ENCODE data around the gene AKT3.

The AKT3 gene

DNA sequence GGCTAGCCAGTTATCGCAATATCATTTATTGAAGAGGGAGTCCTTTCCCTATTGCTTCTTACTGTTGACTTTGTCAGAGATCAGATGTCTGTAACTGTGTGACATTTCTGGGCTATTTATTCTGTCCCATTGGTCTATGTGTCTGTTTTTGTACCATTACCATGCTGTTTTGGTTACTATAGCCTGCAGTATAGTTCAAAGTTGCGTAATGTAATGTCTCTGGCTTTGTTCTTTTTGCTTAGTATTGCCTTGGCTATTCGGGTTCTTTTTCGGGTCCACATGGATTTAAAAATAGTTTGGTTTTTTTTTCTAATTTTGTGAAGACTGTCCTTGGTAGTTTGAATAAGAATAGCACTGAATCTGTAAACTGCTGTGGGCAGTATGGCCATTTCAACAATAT is 320.5 kb downstream of the AKT3 start:
- no peak overlapping the region for H3K4me3 ChIP-seq (ENCODE audit: low read length)
- H3K4me1 ChIP-seq (ENCODE audit: control insufficient read depth, insufficient read depth, low read length), result no peaks in the 10 kb centered on the region
- H3K36me3 ChIP-seq (ENCODE audit: control insufficient read depth, insufficient read depth, low read length), result no peaks in the 10 kb centered on the region
- no peaks in the 10 kb centered on the region for H3K27me3 ChIP-seq (ENCODE audit: control insufficient read depth, insufficient read depth, low read length)
- no peaks in the 10 kb centered on the region for H3K9me3 ChIP-seq (ENCODE audit: control insufficient read depth, low read length)
- no peak overlapping the region for H3K9ac ChIP-seq (ENCODE audit: low read length)

GRCh38 chr1:243528459-243529121 is 321.5 kb downstream of the AKT3 start:
- no peaks in the 10 kb centered on the region for H3K36me3 ChIP-seq (ENCODE audit: control insufficient read depth, insufficient read depth, low read length)
- H3K4me1 ChIP-seq (ENCODE audit: control insufficient read depth, insufficient read depth, low read length), result no peaks in the 10 kb centered on the region
- H3K9me3 ChIP-seq (ENCODE audit: control insufficient read depth, low read length), result no peaks in the 10 kb centered on the region
- H3K4me3 ChIP-seq (ENCODE audit: low read length), result no peak overlapping the region
- H3K9ac ChIP-seq (ENCODE audit: low read length), result no peak overlapping the region
- H3K27me3 ChIP-seq (ENCODE audit: control insufficient read depth, insufficient read depth, low read length), result no peaks in the 10 kb centered on the region

DNA sequence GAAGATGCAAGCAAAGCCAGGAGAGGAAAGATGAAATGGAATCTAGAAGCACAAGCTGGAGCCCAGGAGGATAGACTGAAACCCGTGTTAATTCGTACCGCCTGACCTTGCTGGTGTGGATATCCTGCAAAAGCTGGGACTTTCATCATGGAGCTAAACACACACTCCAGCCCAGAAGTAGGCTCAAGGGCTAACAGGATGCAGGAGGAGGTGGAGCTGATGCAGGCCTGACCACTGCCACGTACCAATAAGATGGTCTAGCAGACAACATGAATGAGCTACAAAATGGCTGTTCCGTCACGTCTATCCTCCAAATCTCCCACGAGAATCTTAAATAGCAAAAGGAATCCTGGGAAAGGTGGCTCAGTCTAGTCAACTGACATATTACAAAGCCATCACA is 323.9 kb downstream of the AKT3 start:
- Histone ChIP-seq H3K9ac (ENCODE audit: low read length) (no peak overlapping the region), H3K36me3 (ENCODE audit: control insufficient read depth, insufficient read depth, low read length) (no peaks in the 10 kb centered on the region), H3K9me3 (ENCODE audit: control insufficient read depth, low read length) (no peaks in the 10 kb centered on the region), H3K4me3 (ENCODE audit: low read length) (no peak overlapping the region), H3K27me3 (ENCODE audit: control insufficient read depth, insufficient read depth, low read length) (no peaks in the 10 kb centered on the region), H3K4me1 (ENCODE audit: control insufficient read depth, insufficient read depth, low read length) (no peaks in the 10 kb centered on the region)

DNA sequence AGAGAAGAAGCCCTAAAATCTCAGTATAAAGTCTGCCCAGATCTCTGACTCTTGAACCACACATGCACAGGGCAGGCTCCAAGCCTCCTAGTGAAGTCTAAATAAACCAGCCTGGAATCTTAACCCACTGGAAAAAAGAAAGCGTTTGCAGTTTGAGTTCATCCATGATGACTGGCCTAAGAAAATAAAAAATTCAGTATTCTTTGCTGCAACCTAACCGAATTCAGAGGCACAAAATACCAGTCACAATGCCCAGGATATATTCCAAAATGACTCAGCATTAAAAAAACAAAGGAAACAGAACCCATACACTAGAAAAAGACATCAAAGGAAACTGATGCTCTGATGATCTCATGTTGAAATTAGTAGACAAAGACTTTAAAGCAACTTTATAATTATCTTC is 325.0 kb downstream of the AKT3 start:
- Histone ChIP-seq H3K4me3 (ENCODE audit: low read length) (no peak overlapping the region), H3K4me1 (ENCODE audit: control insufficient read depth, insufficient read depth, low read length) (no peaks in the 10 kb centered on the region), H3K27me3 (ENCODE audit: control insufficient read depth, insufficient read depth, low read length) (no peaks in the 10 kb centered on the region), H3K9ac (ENCODE audit: low read length) (no peak overlapping the region), H3K9me3 (ENCODE audit: control insufficient read depth, low read length) (no peaks in the 10 kb centered on the region), H3K36me3 (ENCODE audit: control insufficient read depth, insufficient read depth, low read length) (no peaks in the 10 kb centered on the region)

DNA sequence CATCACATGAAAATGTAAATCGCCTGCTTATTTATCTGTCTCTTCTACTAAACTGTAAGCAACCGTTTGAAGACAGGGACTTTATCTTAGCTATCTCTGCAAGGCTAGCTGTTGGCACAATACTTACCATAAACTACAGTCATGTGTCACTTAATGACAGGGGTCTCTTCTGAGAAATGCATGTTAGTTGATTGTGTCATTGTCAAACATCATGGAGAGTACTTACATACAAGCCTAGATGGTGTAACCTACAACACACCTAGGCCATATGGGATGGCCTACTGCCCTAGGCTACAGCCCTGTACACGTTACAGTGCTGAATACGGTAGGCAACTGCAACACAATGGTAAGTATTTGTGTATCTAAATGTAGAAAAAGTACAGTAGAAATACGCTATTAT is 326.3 kb downstream of the AKT3 start:
- H3K9me3 ChIP-seq (ENCODE audit: control insufficient read depth, low read length), result no peaks in the 10 kb centered on the region
- no peaks in the 10 kb centered on the region for H3K4me1 ChIP-seq (ENCODE audit: control insufficient read depth, insufficient read depth, low read length)
- no peak overlapping the region for H3K9ac ChIP-seq (ENCODE audit: low read length)
- no peak overlapping the region for H3K4me3 ChIP-seq (ENCODE audit: low read length)
- H3K36me3 ChIP-seq (ENCODE audit: control insufficient read depth, insufficient read depth, low read length), result no peaks in the 10 kb centered on the region
- H3K27me3 ChIP-seq (ENCODE audit: control insufficient read depth, insufficient read depth, low read length), result no peaks in the 10 kb centered on the region

GRCh38 chr1:243520831-243521230 is 329.2 kb downstream of the AKT3 start:
- Histone ChIP-seq H3K9ac (ENCODE audit: low read length) (no peak overlapping the region), H3K27me3 (ENCODE audit: control insufficient read depth, insufficient read depth, low read length) (no peaks in the 10 kb centered on the region), H3K9me3 (ENCODE audit: control insufficient read depth, low read length) (no peaks in the 10 kb centered on the region), H3K4me1 (ENCODE audit: control insufficient read depth, insufficient read depth, low read length) (no peaks in the 10 kb centered on the region), H3K36me3 (ENCODE audit: control insufficient read depth, insufficient read depth, low read length) (no peaks in the 10 kb centered on the region), H3K4me3 (ENCODE audit: low read length) (no peak overlapping the region)

DNA sequence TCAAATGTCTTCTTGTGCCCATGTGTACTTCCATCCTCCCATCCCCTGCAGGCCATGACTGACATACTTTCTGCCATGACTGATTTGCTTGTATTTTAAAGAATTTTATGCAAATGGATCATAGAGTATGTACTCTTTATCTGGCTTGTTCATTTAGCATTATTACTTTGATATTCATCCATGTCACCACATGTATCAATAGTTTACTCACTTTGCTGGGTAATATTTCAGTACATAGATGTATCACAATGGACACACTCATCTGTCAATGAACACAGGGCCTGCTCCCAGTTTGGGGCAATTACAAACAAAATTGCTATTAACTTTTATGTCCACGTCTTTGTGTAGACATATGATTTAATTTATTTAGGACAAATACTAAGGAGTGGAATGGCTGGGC is 335.1 kb downstream of the AKT3 start:
- Histone ChIP-seq H3K9ac (ENCODE audit: low read length) (no peak overlapping the region), H3K27me3 (ENCODE audit: control insufficient read depth, insufficient read depth, low read length) (no peaks in the 10 kb centered on the region), H3K36me3 (ENCODE audit: control insufficient read depth, insufficient read depth, low read length) (no peaks in the 10 kb centered on the region), H3K4me3 (ENCODE audit: low read length) (no peak overlapping the region), H3K4me1 (ENCODE audit: control insufficient read depth, insufficient read depth, low read length) (no peaks in the 10 kb centered on the region), H3K9me3 (ENCODE audit: control insufficient read depth, low read length) (no peaks in the 10 kb centered on the region)

DNA sequence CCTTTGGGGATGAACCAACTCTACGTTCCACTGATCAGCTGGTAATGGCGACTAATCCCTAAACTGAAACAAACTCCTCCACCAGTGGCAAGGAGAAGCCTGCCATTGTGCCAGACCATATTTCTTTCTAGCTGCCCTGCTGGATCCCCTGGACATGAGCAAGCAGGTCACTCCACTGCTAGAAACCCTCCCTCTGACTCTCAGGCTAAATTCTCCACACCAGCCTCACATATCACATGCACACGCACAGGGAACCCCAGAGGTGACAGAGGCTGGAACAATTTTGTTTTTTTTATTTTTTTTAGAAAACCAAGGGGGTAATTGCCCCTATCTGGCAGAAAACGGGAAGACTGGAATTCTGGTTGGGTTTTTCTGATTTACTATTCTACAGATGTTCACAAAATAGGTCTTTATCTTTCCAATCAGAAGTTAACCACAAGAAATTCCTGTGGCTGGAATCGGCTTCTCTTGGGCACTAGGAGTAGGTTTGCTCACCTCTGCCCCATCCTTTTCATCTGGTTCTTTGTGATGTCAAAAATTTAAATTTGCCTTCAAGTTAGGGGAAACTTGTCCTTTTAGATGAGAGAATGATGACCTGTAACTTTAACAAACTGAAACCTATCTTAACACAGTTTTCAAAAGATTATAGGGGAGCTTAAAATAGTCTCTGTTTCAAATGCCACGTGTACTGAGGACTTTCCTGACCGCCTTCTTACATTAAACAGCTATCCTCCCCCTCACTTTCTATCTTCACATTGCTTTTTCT is 336.1 kb downstream of the AKT3 start:
- Histone ChIP-seq H3K4me1 (ENCODE audit: control insufficient read depth, insufficient read depth, low read length) (no peaks in the 10 kb centered on the region), H3K9ac (ENCODE audit: low read length) (no peak overlapping the region), H3K36me3 (ENCODE audit: control insufficient read depth, insufficient read depth, low read length) (no peaks in the 10 kb centered on the region), H3K27me3 (ENCODE audit: control insufficient read depth, insufficient read depth, low read length) (no peaks in the 10 kb centered on the region), H3K9me3 (ENCODE audit: control insufficient read depth, low read length) (no peaks in the 10 kb centered on the region), H3K4me3 (ENCODE audit: low read length) (no peak overlapping the region)

- H3K9me3 ChIP-seq (ENCODE audit: control insufficient read depth, low read length), result no peaks in the 10 kb centered on the region
- no peak overlapping the region for H3K4me3 ChIP-seq (ENCODE audit: low read length)
- no peaks in the 10 kb centered on the region for H3K36me3 ChIP-seq (ENCODE audit: control insufficient read depth, insufficient read depth, low read length)
- no peak overlapping the region for H3K9ac ChIP-seq (ENCODE audit: low read length)
- H3K4me1 ChIP-seq (ENCODE audit: control insufficient read depth, insufficient read depth, low read length), result no peaks in the 10 kb centered on the region
- no peaks in the 10 kb centered on the region for H3K27me3 ChIP-seq (ENCODE audit: control insufficient read depth, insufficient read depth, low read length)
These were observed 339.1 kb downstream of the AKT3 start for GRCh38 chr1:243510928-243511327.

- H3K4me1 ChIP-seq (ENCODE audit: control insufficient read depth, insufficient read depth, low read length), result no peaks in the 10 kb centered on the region
- no peaks in the 10 kb centered on the region for H3K36me3 ChIP-seq (ENCODE audit: control insufficient read depth, insufficient read depth, low read length)
- H3K4me3 ChIP-seq (ENCODE audit: low read length), result no peak overlapping the region
- H3K9ac ChIP-seq (ENCODE audit: low read length), result no peak overlapping the region
- no peaks in the 10 kb centered on the region for H3K27me3 ChIP-seq (ENCODE audit: control insufficient read depth, insufficient read depth, low read length)
- H3K9me3 ChIP-seq (ENCODE audit: control insufficient read depth, low read length), result no peaks in the 10 kb centered on the region
These were observed 341.1 kb downstream of the AKT3 start for GRCh38 chr1:243508943-243509342.

- Histone ChIP-seq H3K9ac (ENCODE audit: low read length) (no peak overlapping the region), H3K4me1 (ENCODE audit: control insufficient read depth, insufficient read depth, low read length) (no peaks in the 10 kb centered on the region), H3K36me3 (ENCODE audit: control insufficient read depth, insufficient read depth, low read length) (no peaks in the 10 kb centered on the region), H3K4me3 (ENCODE audit: low read length) (no peak overlapping the region), H3K9me3 (ENCODE audit: control insufficient read depth, low read length) (no peaks in the 10 kb centered on the region), H3K27me3 (ENCODE audit: control insufficient read depth, insufficient read depth, low read length) (no peaks in the 10 kb centered on the region)
These were observed 341.7 kb downstream of the AKT3 start for GRCh38 chr1:243508303-243508713.

- no peaks in the 10 kb centered on the region for H3K36me3 ChIP-seq (ENCODE audit: control insufficient read depth, insufficient read depth, low read length)
- H3K4me3 ChIP-seq (ENCODE audit: low read length), result no peak overlapping the region
- H3K9ac ChIP-seq (ENCODE audit: low read length), result no peak overlapping the region
- no peaks in the 10 kb centered on the region for H3K27me3 ChIP-seq (ENCODE audit: control insufficient read depth, insufficient read depth, low read length)
- H3K9me3 ChIP-seq (ENCODE audit: control insufficient read depth, low read length), result no peaks in the 10 kb centered on the region
- H3K4me1 ChIP-seq (ENCODE audit: control insufficient read depth, insufficient read depth, low read length), result no peaks in the 10 kb centered on the region
These were observed 342.3 kb downstream of the AKT3 start for GRCh38 chr1:243507672-243508302.

Data from mucosa of stomach (tissue), 1 donor.